Astrocyte (in vitro differentiated cells and primary cell): ENCODE results near the gene PTPN5. TPM values are rescaled to one million over a fixed set of nuclear protein-coding genes. Genes with fewer than 3 reads are reported as not detected.
A peak's percentile ranks its signal among the peaks of the same experiment; 100 is the strongest.

Experiments
- DNase-seq: peaks from one replicate; pipeline ENCODE4 v3.0.0-alpha.2; 2010; ENCODE audit warnings: low read depth
- FAIRE-seq: peaks from 2 replicates; lab custom pipeline; 2011; peaks lifted over from hg19 to GRCh38; lab: Jason Lieb, UNC
- H2AFZ ChIP-seq: 2 replicates; pipeline ENCODE4 v1.6.0; 2012; ENCODE audit warnings: low read depth, low read length, inconsistent platforms
- H3K27ac ChIP-seq: 2 replicates; pipeline ENCODE4 v1.5.1; 2011; ENCODE audit warnings: low read depth, low read length, inconsistent platforms
- H3K27me3 ChIP-seq: 2 replicates; pipeline ENCODE4 v1.6.0; 2011; ENCODE audit warnings: low read length, inconsistent platforms; ENCODE audit not compliant: insufficient read depth
- H3K36me3 ChIP-seq: 2 replicates; pipeline ENCODE4 v1.5.1; 2011; ENCODE audit warnings: low read length, inconsistent platforms; ENCODE audit not compliant: insufficient read depth
- H3K4me1 ChIP-seq: 2 replicates; pipeline ENCODE4 v1.5.1; 2011; ENCODE audit warnings: low read length, inconsistent platforms; ENCODE audit not compliant: insufficient read depth
- H3K4me2 ChIP-seq: 2 replicates; pipeline ENCODE4 v1.6.0; 2012; ENCODE audit warnings: low read length, inconsistent platforms
- H3K4me3 ChIP-seq: 2 replicates; pipeline ENCODE4 v1.5.1; 2011; ENCODE audit warnings: low read depth, mild to moderate bottlenecking, low read length, inconsistent platforms; ENCODE audit not compliant: insufficient read depth
- H3K79me2 ChIP-seq: 2 replicates; pipeline ENCODE4 v1.6.0; 2012; ENCODE audit warnings: mild to moderate bottlenecking, low read length, inconsistent platforms; ENCODE audit not compliant: insufficient read depth
- H3K9ac ChIP-seq: 2 replicates; pipeline ENCODE4 v1.6.0; 2012; ENCODE audit warnings: mild to moderate bottlenecking, low read length, inconsistent platforms
- H3K9me3 ChIP-seq: 2 replicates; pipeline ENCODE4 v1.5.1; 2012; ENCODE audit warnings: low read depth, mild to moderate bottlenecking, low read length, inconsistent platforms; ENCODE audit not compliant: insufficient read depth
- H4K20me1 ChIP-seq: 2 replicates; pipeline ENCODE4 v1.6.0; 2012; ENCODE audit warnings: low read length, inconsistent platforms; ENCODE audit not compliant: insufficient read depth
- H3K27ac Mint-ChIP-seq: one replicate; pipeline ENCODE4 v1.8.0; 2021; ENCODE audit warnings: mild to moderate bottlenecking, mixed read lengths; ENCODE audit not compliant: unreplicated experiment
- H3K27me3 Mint-ChIP-seq: one replicate; pipeline ENCODE4 v1.8.0; 2021; ENCODE audit warnings: low read depth, mixed read lengths; ENCODE audit not compliant: unreplicated experiment
- H3K36me3 Mint-ChIP-seq: one replicate; pipeline ENCODE4 v1.8.0; 2021; ENCODE audit warnings: low read depth, mixed read lengths; ENCODE audit not compliant: unreplicated experiment
- H3K4me1 Mint-ChIP-seq: one replicate; pipeline ENCODE4 v1.8.0; 2021; ENCODE audit warnings: low read depth, mixed read lengths; ENCODE audit not compliant: unreplicated experiment
- H3K4me3 Mint-ChIP-seq: one replicate; pipeline ENCODE4 v1.8.0; 2021; ENCODE audit warnings: mild to moderate bottlenecking, moderate library complexity, mixed read lengths; ENCODE audit not compliant: unreplicated experiment
- H3K9me3 Mint-ChIP-seq: one replicate; pipeline ENCODE4 v1.8.0; 2021; ENCODE audit warnings: mild to moderate bottlenecking, mixed read lengths; ENCODE audit not compliant: unreplicated experiment
- EZH2 ChIP-seq: IDR thresholded peaks from 2 replicates; pipeline ENCODE4 v1.6.1; 2012; ENCODE audit warnings: mild to moderate bottlenecking, low read length, inconsistent platforms; ENCODE audit not compliant: insufficient read depth
- total RNA-seq: library from RNA; stranded (reverse); gene quantifications from 2 replicates; pipeline ENCODE4 v1.2.1, GENCODE V29; 2021
- TF ChIP-seq, protein P1 (sequence below): IDR thresholded peaks from 2 replicates; pipeline ENCODE4 v1.5.1; 2011; ENCODE audit warnings: low read depth, mild to moderate bottlenecking, inconsistent platforms, low read length, moderate library complexity; ENCODE audit not compliant: insufficient read depth

The PTPN5 gene
- total RNA-seq, 1 donor from 2014 or later: 0.07 TPM

DNA sequence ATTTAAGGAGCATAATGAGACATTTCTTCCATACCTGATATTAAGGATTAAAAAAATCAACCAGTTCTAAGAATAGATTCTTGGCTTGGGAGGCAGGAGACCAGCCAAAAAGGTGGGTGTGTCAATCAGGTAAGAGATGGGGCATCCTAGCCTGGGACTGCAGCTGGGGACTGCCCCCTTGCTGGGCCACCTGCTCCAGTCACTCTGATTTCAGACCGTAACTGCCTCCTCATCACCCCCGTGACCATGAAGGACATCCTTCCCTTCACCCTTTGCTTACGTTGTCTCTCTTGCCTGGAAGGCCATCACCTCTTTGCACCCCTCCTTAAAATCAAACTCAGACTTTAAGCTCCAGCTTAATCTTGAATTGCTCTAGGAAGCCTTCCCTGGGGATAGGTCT, 17.9 kb downstream of the PTPN5 start:
- DNase-seq (no peak), FAIRE-seq (no peak)
- H3K9me3 Mint-ChIP-seq: peaks cover 5% of the 10 kb centered on the region
- TF ChIP-seq, protein P1, sequence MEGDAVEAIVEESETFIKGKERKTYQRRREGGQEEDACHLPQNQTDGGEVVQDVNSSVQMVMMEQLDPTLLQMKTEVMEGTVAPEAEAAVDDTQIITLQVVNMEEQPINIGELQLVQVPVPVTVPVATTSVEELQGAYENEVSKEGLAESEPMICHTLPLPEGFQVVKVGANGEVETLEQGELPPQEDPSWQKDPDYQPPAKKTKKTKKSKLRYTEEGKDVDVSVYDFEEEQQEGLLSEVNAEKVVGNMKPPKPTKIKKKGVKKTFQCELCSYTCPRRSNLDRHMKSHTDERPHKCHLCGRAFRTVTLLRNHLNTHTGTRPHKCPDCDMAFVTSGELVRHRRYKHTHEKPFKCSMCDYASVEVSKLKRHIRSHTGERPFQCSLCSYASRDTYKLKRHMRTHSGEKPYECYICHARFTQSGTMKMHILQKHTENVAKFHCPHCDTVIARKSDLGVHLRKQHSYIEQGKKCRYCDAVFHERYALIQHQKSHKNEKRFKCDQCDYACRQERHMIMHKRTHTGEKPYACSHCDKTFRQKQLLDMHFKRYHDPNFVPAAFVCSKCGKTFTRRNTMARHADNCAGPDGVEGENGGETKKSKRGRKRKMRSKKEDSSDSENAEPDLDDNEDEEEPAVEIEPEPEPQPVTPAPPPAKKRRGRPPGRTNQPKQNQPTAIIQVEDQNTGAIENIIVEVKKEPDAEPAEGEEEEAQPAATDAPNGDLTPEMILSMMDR: no peak
- TF ChIP-seq EZH2: no peak
- Histone ChIP-seq H3K4me1 (no peaks in the 10 kb centered on the region), H2AFZ (no peak overlapping the region), H3K36me3 (no peaks in the 10 kb centered on the region), H4K20me1 (no peaks in the 10 kb centered on the region), H3K9me3 (no peaks in the 10 kb centered on the region), H3K79me2 (no peaks in the 10 kb centered on the region), H3K27ac (no peak overlapping the region), H3K4me3 (no peak overlapping the region), H3K9ac (no peak overlapping the region), H3K4me2 (no peak overlapping the region), H3K27me3 (peaks cover 4% of the 10 kb centered on the region)
- H3K27ac Mint-ChIP-seq: no peak overlapping the region
- no peaks in the 10 kb centered on the region for H3K36me3 Mint-ChIP-seq
- peaks cover 33% of the 10 kb centered on the region for H3K27me3 Mint-ChIP-seq
- H3K4me3 Mint-ChIP-seq: no peak overlapping the region
- H3K4me1 Mint-ChIP-seq: no peaks in the 10 kb centered on the region

DNA sequence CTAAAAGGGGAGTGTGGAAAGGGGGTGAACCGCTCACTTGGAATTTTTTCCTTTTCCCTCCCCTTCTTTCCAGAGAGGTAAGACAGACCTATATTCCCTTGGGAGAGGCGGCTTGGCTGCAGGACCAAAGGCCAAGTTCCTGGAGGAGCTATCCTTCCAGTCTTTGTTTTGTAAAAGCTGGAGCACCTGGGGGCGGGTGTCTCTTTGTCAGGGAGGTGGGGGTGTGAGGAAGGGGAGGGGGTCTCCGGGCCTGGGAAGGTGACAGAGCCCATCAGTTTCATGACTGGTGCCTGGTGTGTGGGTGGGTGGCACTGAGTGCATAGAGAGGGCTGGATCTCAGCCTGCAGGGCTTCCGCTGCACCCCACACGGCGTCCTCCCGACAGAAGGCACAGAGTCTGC, 18.5 kb downstream of the PTPN5 start:
- Mint-ChIP-seq H3K36me3 (no peaks in the 10 kb centered on the region), H3K9me3 (peaks cover 5% of the 10 kb centered on the region), H3K4me1 (no peaks in the 10 kb centered on the region), H3K27ac (no peak overlapping the region), H3K4me3 (no peak overlapping the region), H3K27me3 (peaks cover 33% of the 10 kb centered on the region)
- TF ChIP-seq EZH2: no peak
- TF ChIP-seq, protein P1: no peak
- no peak for DNase-seq
- Histone ChIP-seq H3K9me3 (no peaks in the 10 kb centered on the region), H3K27ac (no peak overlapping the region), H3K79me2 (no peaks in the 10 kb centered on the region), H2AFZ (no peak overlapping the region), H3K9ac (no peak overlapping the region), H3K4me2 (no peak overlapping the region), H3K27me3 (peaks cover 4% of the 10 kb centered on the region), H4K20me1 (no peaks in the 10 kb centered on the region), H3K36me3 (no peaks in the 10 kb centered on the region), H3K4me3 (no peak overlapping the region), H3K4me1 (no peaks in the 10 kb centered on the region)
- no peak for FAIRE-seq

DNA sequence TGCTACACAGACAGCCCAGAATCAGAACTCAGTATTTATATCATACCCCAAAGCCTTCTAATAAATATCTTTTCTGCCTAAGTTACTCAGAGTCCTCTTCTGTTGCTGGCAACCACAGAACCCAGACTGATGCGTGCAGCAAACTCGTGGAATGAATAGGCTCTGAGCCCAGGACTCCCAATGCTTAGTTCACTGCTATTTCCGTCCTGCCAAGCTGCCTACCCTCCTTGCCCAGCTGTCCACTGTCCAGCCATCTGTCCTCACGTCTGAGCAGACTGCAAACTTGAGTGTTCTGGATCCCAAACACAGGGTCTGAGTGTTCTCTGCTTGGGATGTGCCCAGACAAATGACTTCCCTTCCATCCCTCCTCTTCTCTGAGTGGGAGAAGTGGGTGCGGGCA, 19.4 kb downstream of the PTPN5 start:
- H3K4me2 ChIP-seq: no peak overlapping the region
- H3K79me2 ChIP-seq: no peaks in the 10 kb centered on the region
- no peak overlapping the region for H3K27ac Mint-ChIP-seq
- no peak overlapping the region for H3K4me3 Mint-ChIP-seq
- peak; percentile 4 for DNase-seq
- H2AFZ ChIP-seq: no peak overlapping the region
- H3K27ac ChIP-seq: no peak overlapping the region
- H3K9me3 Mint-ChIP-seq: peaks cover 2% of the 10 kb centered on the region
- H3K4me1 ChIP-seq: no peaks in the 10 kb centered on the region
- no peaks in the 10 kb centered on the region for H3K36me3 Mint-ChIP-seq
- no peak for TF ChIP-seq EZH2
- TF ChIP-seq, protein P1: no peak
- no peaks in the 10 kb centered on the region for H3K9me3 ChIP-seq
- H3K27me3 Mint-ChIP-seq: peaks cover 33% of the 10 kb centered on the region
- no peaks in the 10 kb centered on the region for H3K36me3 ChIP-seq
- peaks cover 2% of the 10 kb centered on the region for H3K4me1 Mint-ChIP-seq
- no peak overlapping the region for H3K9ac ChIP-seq
- no peak overlapping the region for H3K4me3 ChIP-seq
- H3K27me3 ChIP-seq: peaks cover 4% of the 10 kb centered on the region
- no peak for FAIRE-seq
- H4K20me1 ChIP-seq: no peaks in the 10 kb centered on the region
